Measurements from ENCODE around the gene TMC2. TPM values are rescaled to one million over a fixed set of nuclear protein-coding genes. Genes with fewer than 3 reads are reported as not detected.

The TMC2 gene
- polyA plus RNA-seq, 2 of the 4 experiments (the other 2 are of a cell fraction), result not detected

- CTCF ChIA-PET, result interaction anchor here (1.0 to 7.3 kb wide), 10 partner anchors 10 to 164 kb away, joined by 3 to 62 read pairs (median 4); no protein-coding TSS in a partner anchor
- TF ChIP-seq RAD21 (conservative IDR thresholded peaks at IDR 0.05 in 1 of 2, IDR thresholded peaks at IDR 0.05 in 1 of 2) (peak; percentile 28 to 29; a peak in 4 of 5 replicates), CTCF (IDR thresholded peaks at IDR 0.05) (peak; percentile 42), FOXS1 (CRISPR knock-in tag; IDR thresholded peaks at IDR 0.05) (no peak)
- DNase-seq (ENCODE audit: low read depth in 1 of 2, low spot score in 1 of 2) (peak in 1 of 2 experiments; percentile 33), FAIRE-seq (peak; percentile 86), ATAC-seq (peak in 1 of 2 experiments; percentile 41; a peak in 1 of 6 replicates)
- H3K4me2 ChIP-seq, result no peak overlapping the region
- peaks cover 18% of the 10 kb centered on the region for H3K4me1 ChIP-seq
- POLR2A ChIA-PET, result interaction anchor here (1.8 kb wide), 1 partner anchor 161 kb away, joined by 4 read pairs; the partner anchor contains the start of gene SNRPB
- WGBS (ENCODE audit: missing lambda C conversion rate), result 3% methylated on average over 1 of the region's 1 CpG
- no peak overlapping the region for H3K27ac ChIP-seq
- H3K9me3 ChIP-seq, result peaks cover 2% of the 10 kb centered on the region; the same call in 1 of the 3 replicates
- no peak overlapping the region for H3K4me3 ChIP-seq
Measured at GRCh38 chr20:2631228-2631627, 94.9 kb downstream of the TMC2 start.

GRCh38 chr20:2633381-2633780, 97.0 kb downstream of the TMC2 start:
- H3K4me2 ChIP-seq, result no peak overlapping the region
- DNase-seq (ENCODE audit: low read depth in 1 of 2, low spot score in 1 of 2), result no peak
- H3K4me1 ChIP-seq, result peaks cover 6% of the 10 kb centered on the region; the same call in 2 of the 3 replicates
- WGBS (ENCODE audit: missing lambda C conversion rate), result 0% methylated on average over 1 of the region's 1 CpG
- TF ChIP-seq EHF (CRISPR knock-in tag; IDR thresholded peaks at IDR 0.05) (no peak), HEYL (CRISPR knock-in tag; IDR thresholded peaks at IDR 0.05) (no peak), ESRRA (IDR thresholded peaks at IDR 0.05; ENCODE audit: borderline replicate concordance, low read length) (no peak), BCL3 (IDR thresholded peaks at IDR 0.05) (no peak), KDM5A (IDR thresholded peaks at IDR 0.05) (no peak), PBX3 (IDR thresholded peaks at IDR 0.05) (no peak), MAZ (IDR thresholded peaks at IDR 0.05; ENCODE audit: borderline replicate concordance, low read depth, low read length) (no peak), MAFK (IDR thresholded peaks at IDR 0.05; ENCODE audit: partially characterized antibody) (no peak), POLR2AphosphoS2 (conservative IDR thresholded peaks at IDR 0.05; ENCODE audit: low read length) (no peak), FOXS1 (CRISPR knock-in tag; IDR thresholded peaks at IDR 0.05) (no peak), JUN (IDR thresholded peaks at IDR 0.05) (no peak), KDM1A (IDR thresholded peaks at IDR 0.05; ENCODE audit: low read depth) (no peak), EP300 (IDR thresholded peaks at IDR 0.05) (no peak), PHF8 (IDR thresholded peaks at IDR 0.05; ENCODE audit: borderline replicate concordance, low read depth) (no peak), ZC3H11A (IDR thresholded peaks at IDR 0.05) (no peak)
- no peaks in the 10 kb centered on the region for H3K9me3 ChIP-seq
- FAIRE-seq, result no peak
- no peak overlapping the region for H3K4me3 ChIP-seq
- H3K27ac ChIP-seq, result no peak overlapping the region
- ChIA-PET POLR2A (interaction anchor here (1.5 to 2.2 kb wide), 2 partner anchors 19 to 163 kb away, joined by 3 to 11 read pairs; partner anchors contain the start of genes NOP56 and SNRPB), CTCF (interaction anchor here (0.6 to 7.3 kb wide), 4 partner anchors 11 to 110 kb away, joined by 3 to 62 read pairs (median 4); no protein-coding TSS in a partner anchor)
- ATAC-seq, result no peak; a peak in 1 of 6 replicates

- Histone ChIP-seq H3K9me3 (no peaks in the 10 kb centered on the region), H3K4me3 (no peak overlapping the region), H3K4me2 (no peak overlapping the region), H3K27ac (no peak overlapping the region), H3K4me1 (peaks cover 6% of the 10 kb centered on the region; the same call in 2 of the 3 replicates)
- 66% methylated on average over 6 of the region's 6 CpGs for WGBS (ENCODE audit: missing lambda C conversion rate)
- DNase-seq (ENCODE audit: low read depth in 1 of 2, low spot score in 1 of 2) (no peak), FAIRE-seq (no peak), ATAC-seq (no peak)
- POLR2A ChIA-PET, result interaction anchor here (0.6 to 2.9 kb wide), 2 partner anchors 13 to 15 kb away, joined by 3 to 16 read pairs; partner anchors contain the start of gene NOP56
- CTCF ChIA-PET, result interaction anchor here (0.6 to 2.9 kb wide), 7 partner anchors 9 to 286 kb away, joined by 3 to 29 read pairs (median 5); no protein-coding TSS in a partner anchor
- no peak for TF ChIP-seq TP53 (CRISPR knock-in tag; IDR thresholded peaks at IDR 0.05)
- no peak for TF ChIP-seq ATOH8 (CRISPR knock-in tag; IDR thresholded peaks at IDR 0.05; ENCODE audit: low read depth)
- TF ChIP-seq MAFK (IDR thresholded peaks at IDR 0.05; ENCODE audit: partially characterized antibody), result no peak
- TF ChIP-seq PBX3 (IDR thresholded peaks at IDR 0.05), result no peak
- no peak for TF ChIP-seq CEBPB (IDR thresholded peaks at IDR 0.05)
- no peak for TF ChIP-seq HEYL (CRISPR knock-in tag; IDR thresholded peaks at IDR 0.05)
- TF ChIP-seq HOXB13 (CRISPR knock-in tag; IDR thresholded peaks at IDR 0.05; ENCODE audit: low read depth), result no peak
- TF ChIP-seq KDM1A (IDR thresholded peaks at IDR 0.05; ENCODE audit: low read depth), result no peak
- no peak for TF ChIP-seq NFE2L2 (conservative IDR thresholded peaks at IDR 0.05; ENCODE audit: low read length)
- TF ChIP-seq GATA3 (IDR thresholded peaks at IDR 0.05; ENCODE audit: borderline replicate concordance), result no peak
- no peak for TF ChIP-seq USF2 (IDR thresholded peaks at IDR 0.05)
- no peak for TF ChIP-seq EHF (CRISPR knock-in tag; IDR thresholded peaks at IDR 0.05)
- no peak for TF ChIP-seq POLR2A (IDR thresholded peaks at IDR 0.05; ENCODE audit: low read length)
- TF ChIP-seq JUN (IDR thresholded peaks at IDR 0.05), result no peak
- TF ChIP-seq SMC3 (IDR thresholded peaks at IDR 0.05), result no peak
Measured at GRCh38 chr20:2637246-2637645, 100.9 kb downstream of the TMC2 start.
